ENCODE results near the gene RCBTB2.

DNA sequence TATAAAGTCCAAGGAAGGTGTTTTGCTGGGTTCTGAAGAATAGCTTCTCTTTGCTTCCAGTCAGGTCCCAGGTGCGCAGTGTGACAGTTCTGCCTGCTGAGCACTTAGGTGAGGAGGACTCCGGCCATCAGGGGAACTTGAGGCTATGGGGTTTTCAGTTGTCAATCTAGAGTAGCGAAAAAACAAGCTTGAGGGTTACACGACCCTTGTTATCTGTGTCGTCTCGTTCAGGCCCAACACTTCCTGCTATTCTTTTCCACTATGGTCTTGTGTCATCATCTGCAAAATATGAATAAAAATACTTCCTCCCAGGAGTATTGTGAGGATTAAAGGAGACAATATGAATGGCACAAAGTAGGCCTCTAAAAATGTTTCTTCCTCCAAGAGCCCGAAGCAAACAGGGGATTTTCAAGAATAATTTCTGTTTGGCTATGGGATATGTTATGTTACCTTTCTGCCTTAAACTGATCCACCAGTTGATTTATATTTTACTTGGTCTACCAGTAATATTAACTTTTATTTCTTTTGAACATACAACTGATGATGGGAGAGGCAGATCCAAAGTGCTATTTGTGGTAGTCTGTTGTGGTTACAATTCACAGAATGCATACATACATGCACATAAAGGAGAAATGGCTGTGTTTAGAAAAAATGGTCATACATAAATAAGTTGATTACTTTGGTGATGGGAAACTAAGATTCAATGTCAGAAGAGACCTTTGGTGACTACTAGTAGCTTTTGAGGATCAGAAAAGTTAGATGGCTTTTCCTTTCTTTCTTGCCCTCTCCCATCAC lies 40.5 kb upstream of the RCBTB2 start:
- TF ChIP-seq, protein P1, sequence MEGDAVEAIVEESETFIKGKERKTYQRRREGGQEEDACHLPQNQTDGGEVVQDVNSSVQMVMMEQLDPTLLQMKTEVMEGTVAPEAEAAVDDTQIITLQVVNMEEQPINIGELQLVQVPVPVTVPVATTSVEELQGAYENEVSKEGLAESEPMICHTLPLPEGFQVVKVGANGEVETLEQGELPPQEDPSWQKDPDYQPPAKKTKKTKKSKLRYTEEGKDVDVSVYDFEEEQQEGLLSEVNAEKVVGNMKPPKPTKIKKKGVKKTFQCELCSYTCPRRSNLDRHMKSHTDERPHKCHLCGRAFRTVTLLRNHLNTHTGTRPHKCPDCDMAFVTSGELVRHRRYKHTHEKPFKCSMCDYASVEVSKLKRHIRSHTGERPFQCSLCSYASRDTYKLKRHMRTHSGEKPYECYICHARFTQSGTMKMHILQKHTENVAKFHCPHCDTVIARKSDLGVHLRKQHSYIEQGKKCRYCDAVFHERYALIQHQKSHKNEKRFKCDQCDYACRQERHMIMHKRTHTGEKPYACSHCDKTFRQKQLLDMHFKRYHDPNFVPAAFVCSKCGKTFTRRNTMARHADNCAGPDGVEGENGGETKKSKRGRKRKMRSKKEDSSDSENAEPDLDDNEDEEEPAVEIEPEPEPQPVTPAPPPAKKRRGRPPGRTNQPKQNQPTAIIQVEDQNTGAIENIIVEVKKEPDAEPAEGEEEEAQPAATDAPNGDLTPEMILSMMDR (IDR thresholded peaks at IDR 0.05): no peak
- TF ChIP-seq EZH2phosphoT487 (IDR thresholded peaks at IDR 0.05) (no peak), EZH2 (IDR thresholded peaks at IDR 0.05) (no peak)

All from neural progenitor cell (in vitro differentiated cells).